K562 (cell line): ENCODE measurements around the gene ZBTB9. TPM values are rescaled to one million over a fixed set of nuclear protein-coding genes. Genes with fewer than 3 reads are reported as not detected.

Source experiments
- EZH2 ChIP-seq: IDR thresholded peaks from 2 replicates; pipeline ENCODE4 v1.6.1; 2012; ENCODE audit warnings: low read depth, mild to moderate bottlenecking, inconsistent platforms, low read length, borderline replicate concordance
- MCM3 ChIP-seq: fragments of 450-650 bp; IDR thresholded peaks from 2 replicates; pipeline ENCODE4 v1.6.1; 2016
- MEF2D ChIP-seq: conservative IDR thresholded peaks from 2 replicates; pipeline ENCODE4 v1.6.1; 2016; ENCODE audit warnings: low read depth, missing genetic modification characterization, missing compliant biosample characterization
- MTA2 ChIP-seq: fragments of 450-650 bp; IDR thresholded peaks from 2 replicates; pipeline ENCODE4 v1.6.1; 2016; ENCODE audit warnings: low read depth
- RBM34 ChIP-seq: fragments of 200-400 bp; formaldehyde crosslinking; IDR thresholded peaks from 2 replicates; pipeline ENCODE4 v1.6.1; 2018; ENCODE audit warnings: low read length, borderline replicate concordance; ENCODE audit not compliant: insufficient read depth
- SRSF3 ChIP-seq: fragments of 200-400 bp; formaldehyde crosslinking; IDR thresholded peaks from 2 replicates; pipeline ENCODE4 v1.6.1; 2016; ENCODE audit warnings: mild to moderate bottlenecking, low read length, moderate library complexity; ENCODE audit not compliant: insufficient read depth
- TAL1 ChIP-seq: fragments of 450-650 bp; IDR thresholded peaks from 2 replicates; pipeline ENCODE4 v1.6.1; 2016; ENCODE audit warnings: mild to moderate bottlenecking
- TBL1XR1 ChIP-seq, 2 experiments: IDR thresholded peaks; 2 replicates each; pipeline ENCODE4 v1.6.1; 2012; ENCODE audit warnings: improper control_type of control experiment in 2 of 2, low read length in 2 of 2, mild to moderate bottlenecking in 1 of 2
- ZNF253 ChIP-seq: fragments of 250-450 bp; sonication (Bioruptor Pico); conservative IDR thresholded peaks from 2 replicates; pipeline ENCODE4 v1.6.1; 2021; ENCODE audit warnings: mild to moderate bottlenecking
- polyA plus RNA-seq, 8 experiments: library from polyadenylated mRNA; depleted of rRNA in 4 of 8; stranded (reverse) in 5 of 8; unstranded in 3 of 8; fragments of >200 nt; fragmentation: Nextera tagmentation in 2 of 8; fragmentation: Illumina TruSeq in 1 of 8; extraction: Ambion mirVana in 2 of 8; extraction: Trizol in 1 of 8; gene quantifications; 2 replicates each; pipeline versions ENCODE4 v1.2.1 to v1.2.3, GENCODE V29; 2011 to 2014; ENCODE audit warnings: inconsistent platforms in 1 of 8, missing spikeins in 1 of 8
- total RNA-seq, 7 experiments: library from RNA; depleted of rRNA in 6 of 7; stranded (reverse); fragments of >200 nt in 6 of 7; fragmentation: Illumina TruSeq in 2 of 7; extraction: Trizol in 2 of 7; gene quantifications; 2 replicates each; pipeline versions ENCODE4 v1.2.1 to v1.2.3, GENCODE V29; 2011 to 2021; ENCODE audit warnings: low replicate concordance in 1 of 7
- TF ChIP-seq, protein P1 (sequence below): fragments of 200-600 bp; sonication (generic); IDR thresholded peaks from one replicate; pipeline ENCODE4 v1.6.1; 2012; ENCODE audit warnings: mild to moderate bottlenecking, low read depth, low read length, inconsistent platforms
- TF ChIP-seq, protein P2 (sequence below): fragments of 250-450 bp; sonication (Bioruptor Pico); IDR thresholded peaks from 2 replicates; pipeline ENCODE4 v1.8.0; 2021; ENCODE audit warnings: mild to moderate bottlenecking, moderate library complexity
- TF ChIP-seq, protein P3 (sequence below), 2 experiments: IDR thresholded peaks; 2 replicates each; pipeline ENCODE4 v1.6.1; 2011; ENCODE audit warnings: borderline replicate concordance in 1 of 2, control low read depth in 1 of 2, low read depth in 1 of 2, low read length in 1 of 2, mild to moderate bottlenecking in 1 of 2, mixed read lengths in 1 of 2, moderate library complexity in 1 of 2; ENCODE audit not compliant: insufficient read depth in 1 of 2, insufficient read length in 1 of 2, poor library complexity in 1 of 2, severe bottlenecking in 1 of 2; ENCODE audit errors: extremely low read depth in 1 of 2

Gene ZBTB9
- total and polyA plus RNA-seq, 9 of the 15 experiments (the other 6 are each of a cell fraction or from before 2014, with no cell fraction given), result 1.9 to 19.5 (median 10.4) TPM

DNA sequence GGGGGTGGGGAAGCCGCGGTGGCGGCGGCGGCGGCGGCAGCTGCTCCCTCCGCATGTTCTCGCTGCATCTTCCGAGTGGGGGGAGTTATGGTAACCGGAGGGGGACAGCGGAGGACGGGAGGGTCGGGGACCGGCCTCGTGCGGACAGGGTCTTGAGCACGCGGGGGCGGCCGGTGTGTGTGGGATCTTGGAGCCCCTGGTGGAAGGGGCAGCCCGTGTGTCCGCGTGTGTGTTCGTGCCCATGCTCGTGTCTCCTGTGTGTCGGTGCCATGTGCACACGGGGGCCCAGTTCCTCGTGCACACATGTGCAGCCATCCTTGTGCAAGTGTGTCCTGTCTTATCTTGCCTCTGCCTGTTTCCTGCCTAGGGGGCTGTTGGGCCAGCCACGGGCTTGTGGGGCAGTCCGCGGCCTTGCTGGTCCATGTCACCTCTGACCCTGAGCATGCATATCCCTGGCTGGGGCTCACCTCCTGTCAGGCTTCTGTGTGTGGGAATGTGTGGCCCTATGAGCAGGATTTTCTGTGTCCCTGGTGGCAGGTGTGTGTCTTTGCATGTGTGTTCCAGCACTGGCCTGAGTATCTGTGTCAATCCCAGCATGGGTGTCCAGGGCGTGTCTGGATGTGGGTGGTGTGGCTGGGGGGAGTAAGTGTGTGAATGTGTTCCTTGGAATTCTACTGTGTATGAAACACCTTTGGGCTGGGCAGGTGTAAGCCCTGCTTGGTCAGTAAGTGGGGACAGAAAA, 26.0 kb upstream of the ZBTB9 start (continued):
- TF ChIP-seq, protein P1, sequence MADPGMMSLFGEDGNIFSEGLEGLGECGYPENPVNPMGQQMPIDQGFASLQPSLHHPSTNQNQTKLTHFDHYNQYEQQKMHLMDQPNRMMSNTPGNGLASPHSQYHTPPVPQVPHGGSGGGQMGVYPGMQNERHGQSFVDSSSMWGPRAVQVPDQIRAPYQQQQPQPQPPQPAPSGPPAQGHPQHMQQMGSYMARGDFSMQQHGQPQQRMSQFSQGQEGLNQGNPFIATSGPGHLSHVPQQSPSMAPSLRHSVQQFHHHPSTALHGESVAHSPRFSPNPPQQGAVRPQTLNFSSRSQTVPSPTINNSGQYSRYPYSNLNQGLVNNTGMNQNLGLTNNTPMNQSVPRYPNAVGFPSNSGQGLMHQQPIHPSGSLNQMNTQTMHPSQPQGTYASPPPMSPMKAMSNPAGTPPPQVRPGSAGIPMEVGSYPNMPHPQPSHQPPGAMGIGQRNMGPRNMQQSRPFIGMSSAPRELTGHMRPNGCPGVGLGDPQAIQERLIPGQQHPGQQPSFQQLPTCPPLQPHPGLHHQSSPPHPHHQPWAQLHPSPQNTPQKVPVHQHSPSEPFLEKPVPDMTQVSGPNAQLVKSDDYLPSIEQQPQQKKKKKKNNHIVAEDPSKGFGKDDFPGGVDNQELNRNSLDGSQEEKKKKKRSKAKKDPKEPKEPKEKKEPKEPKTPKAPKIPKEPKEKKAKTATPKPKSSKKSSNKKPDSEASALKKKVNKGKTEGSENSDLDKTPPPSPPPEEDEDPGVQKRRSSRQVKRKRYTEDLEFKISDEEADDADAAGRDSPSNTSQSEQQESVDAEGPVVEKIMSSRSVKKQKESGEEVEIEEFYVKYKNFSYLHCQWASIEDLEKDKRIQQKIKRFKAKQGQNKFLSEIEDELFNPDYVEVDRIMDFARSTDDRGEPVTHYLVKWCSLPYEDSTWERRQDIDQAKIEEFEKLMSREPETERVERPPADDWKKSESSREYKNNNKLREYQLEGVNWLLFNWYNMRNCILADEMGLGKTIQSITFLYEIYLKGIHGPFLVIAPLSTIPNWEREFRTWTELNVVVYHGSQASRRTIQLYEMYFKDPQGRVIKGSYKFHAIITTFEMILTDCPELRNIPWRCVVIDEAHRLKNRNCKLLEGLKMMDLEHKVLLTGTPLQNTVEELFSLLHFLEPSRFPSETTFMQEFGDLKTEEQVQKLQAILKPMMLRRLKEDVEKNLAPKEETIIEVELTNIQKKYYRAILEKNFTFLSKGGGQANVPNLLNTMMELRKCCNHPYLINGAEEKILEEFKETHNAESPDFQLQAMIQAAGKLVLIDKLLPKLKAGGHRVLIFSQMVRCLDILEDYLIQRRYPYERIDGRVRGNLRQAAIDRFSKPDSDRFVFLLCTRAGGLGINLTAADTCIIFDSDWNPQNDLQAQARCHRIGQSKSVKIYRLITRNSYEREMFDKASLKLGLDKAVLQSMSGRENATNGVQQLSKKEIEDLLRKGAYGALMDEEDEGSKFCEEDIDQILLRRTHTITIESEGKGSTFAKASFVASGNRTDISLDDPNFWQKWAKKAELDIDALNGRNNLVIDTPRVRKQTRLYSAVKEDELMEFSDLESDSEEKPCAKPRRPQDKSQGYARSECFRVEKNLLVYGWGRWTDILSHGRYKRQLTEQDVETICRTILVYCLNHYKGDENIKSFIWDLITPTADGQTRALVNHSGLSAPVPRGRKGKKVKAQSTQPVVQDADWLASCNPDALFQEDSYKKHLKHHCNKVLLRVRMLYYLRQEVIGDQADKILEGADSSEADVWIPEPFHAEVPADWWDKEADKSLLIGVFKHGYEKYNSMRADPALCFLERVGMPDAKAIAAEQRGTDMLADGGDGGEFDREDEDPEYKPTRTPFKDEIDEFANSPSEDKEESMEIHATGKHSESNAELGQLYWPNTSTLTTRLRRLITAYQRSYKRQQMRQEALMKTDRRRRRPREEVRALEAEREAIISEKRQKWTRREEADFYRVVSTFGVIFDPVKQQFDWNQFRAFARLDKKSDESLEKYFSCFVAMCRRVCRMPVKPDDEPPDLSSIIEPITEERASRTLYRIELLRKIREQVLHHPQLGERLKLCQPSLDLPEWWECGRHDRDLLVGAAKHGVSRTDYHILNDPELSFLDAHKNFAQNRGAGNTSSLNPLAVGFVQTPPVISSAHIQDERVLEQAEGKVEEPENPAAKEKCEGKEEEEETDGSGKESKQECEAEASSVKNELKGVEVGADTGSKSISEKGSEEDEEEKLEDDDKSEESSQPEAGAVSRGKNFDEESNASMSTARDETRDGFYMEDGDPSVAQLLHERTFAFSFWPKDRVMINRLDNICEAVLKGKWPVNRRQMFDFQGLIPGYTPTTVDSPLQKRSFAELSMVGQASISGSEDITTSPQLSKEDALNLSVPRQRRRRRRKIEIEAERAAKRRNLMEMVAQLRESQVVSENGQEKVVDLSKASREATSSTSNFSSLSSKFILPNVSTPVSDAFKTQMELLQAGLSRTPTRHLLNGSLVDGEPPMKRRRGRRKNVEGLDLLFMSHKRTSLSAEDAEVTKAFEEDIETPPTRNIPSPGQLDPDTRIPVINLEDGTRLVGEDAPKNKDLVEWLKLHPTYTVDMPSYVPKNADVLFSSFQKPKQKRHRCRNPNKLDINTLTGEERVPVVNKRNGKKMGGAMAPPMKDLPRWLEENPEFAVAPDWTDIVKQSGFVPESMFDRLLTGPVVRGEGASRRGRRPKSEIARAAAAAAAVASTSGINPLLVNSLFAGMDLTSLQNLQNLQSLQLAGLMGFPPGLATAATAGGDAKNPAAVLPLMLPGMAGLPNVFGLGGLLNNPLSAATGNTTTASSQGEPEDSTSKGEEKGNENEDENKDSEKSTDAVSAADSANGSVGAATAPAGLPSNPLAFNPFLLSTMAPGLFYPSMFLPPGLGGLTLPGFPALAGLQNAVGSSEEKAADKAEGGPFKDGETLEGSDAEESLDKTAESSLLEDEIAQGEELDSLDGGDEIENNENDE, result no peak
- TF ChIP-seq TAL1 (no peak), MCM3 (no peak), TBL1XR1 (IDR thresholded peaks at IDR 0.05; ENCODE audit: low read length in 2 of 2) (no peak), MTA2 (peak; percentile 7; the same call in 1 of the 2 replicates), MEF2D (no peak), RBM34 (no peak), SRSF3 (no peak), ZNF253 (CRISPR knock-in tag) (no peak), EZH2 (no peak)
- TF ChIP-seq, protein P2, sequence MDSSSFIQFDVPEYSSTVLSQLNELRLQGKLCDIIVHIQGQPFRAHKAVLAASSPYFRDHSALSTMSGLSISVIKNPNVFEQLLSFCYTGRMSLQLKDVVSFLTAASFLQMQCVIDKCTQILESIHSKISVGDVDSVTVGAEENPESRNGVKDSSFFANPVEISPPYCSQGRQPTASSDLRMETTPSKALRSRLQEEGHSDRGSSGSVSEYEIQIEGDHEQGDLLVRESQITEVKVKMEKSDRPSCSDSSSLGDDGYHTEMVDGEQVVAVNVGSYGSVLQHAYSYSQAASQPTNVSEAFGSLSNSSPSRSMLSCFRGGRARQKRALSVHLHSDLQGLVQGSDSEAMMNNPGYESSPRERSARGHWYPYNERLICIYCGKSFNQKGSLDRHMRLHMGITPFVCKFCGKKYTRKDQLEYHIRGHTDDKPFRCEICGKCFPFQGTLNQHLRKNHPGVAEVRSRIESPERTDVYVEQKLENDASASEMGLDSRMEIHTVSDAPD (CRISPR knock-in tag), result no peak
- TF ChIP-seq, protein P3, sequence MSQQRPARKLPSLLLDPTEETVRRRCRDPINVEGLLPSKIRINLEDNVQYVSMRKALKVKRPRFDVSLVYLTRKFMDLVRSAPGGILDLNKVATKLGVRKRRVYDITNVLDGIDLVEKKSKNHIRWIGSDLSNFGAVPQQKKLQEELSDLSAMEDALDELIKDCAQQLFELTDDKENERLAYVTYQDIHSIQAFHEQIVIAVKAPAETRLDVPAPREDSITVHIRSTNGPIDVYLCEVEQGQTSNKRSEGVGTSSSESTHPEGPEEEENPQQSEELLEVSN (IDR thresholded peaks at IDR 0.05; ENCODE audit: borderline replicate concordance in 1 of 2, extremely low read depth in 1 of 2, insufficient read depth in 1 of 2, insufficient read length in 1 of 2, low read depth in 1 of 2, low read length in 1 of 2, poor library complexity in 1 of 2, severe bottlenecking in 1 of 2), result peak; percentile 91
